ENCODE data around the gene CPTP. TPM values are rescaled to one million over a fixed set of nuclear protein-coding genes. Genes with fewer than 3 reads are reported as not detected.

The CPTP gene
- total RNA-seq, 6 experiments from 2014 or later: 24.6 to 31.5 (median 26.6) TPM

DNA sequence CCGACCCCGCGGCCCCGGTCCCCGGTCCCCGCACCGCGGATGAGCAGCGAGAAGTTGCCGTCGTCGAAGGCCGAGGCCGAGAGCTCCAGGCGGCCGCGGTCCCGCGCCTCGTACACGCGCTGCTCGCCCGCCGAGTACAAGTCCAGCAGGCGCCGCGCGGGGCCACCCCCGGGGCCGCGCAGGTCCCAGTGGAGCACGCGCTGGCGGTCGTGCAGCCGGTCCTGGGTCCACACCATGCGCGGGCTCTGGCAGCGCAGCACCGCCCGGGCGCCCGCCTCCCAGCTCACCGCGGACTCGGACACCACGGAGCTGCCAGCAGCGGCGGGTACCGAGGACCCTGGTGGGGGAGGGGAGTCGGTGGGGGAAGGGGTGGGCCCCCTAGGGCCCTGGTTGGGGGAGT, 30.8 kb downstream of the CPTP start:
- TF ChIP-seq, protein P1, sequence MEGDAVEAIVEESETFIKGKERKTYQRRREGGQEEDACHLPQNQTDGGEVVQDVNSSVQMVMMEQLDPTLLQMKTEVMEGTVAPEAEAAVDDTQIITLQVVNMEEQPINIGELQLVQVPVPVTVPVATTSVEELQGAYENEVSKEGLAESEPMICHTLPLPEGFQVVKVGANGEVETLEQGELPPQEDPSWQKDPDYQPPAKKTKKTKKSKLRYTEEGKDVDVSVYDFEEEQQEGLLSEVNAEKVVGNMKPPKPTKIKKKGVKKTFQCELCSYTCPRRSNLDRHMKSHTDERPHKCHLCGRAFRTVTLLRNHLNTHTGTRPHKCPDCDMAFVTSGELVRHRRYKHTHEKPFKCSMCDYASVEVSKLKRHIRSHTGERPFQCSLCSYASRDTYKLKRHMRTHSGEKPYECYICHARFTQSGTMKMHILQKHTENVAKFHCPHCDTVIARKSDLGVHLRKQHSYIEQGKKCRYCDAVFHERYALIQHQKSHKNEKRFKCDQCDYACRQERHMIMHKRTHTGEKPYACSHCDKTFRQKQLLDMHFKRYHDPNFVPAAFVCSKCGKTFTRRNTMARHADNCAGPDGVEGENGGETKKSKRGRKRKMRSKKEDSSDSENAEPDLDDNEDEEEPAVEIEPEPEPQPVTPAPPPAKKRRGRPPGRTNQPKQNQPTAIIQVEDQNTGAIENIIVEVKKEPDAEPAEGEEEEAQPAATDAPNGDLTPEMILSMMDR (IDR thresholded peaks at IDR 0.05): no peak
- no peak overlapping the region for H3K4me3 Mint-ChIP-seq
- no peaks in the 10 kb centered on the region for H3K9me3 Mint-ChIP-seq
- peaks cover 16% of the 10 kb centered on the region for H3K27me3 Mint-ChIP-seq (ENCODE audit: insufficient read depth)
- peak; percentile 54 for DNase-seq
- H3K36me3 Mint-ChIP-seq (ENCODE audit: low read depth): peaks cover 17% of the 10 kb centered on the region
- H3K27ac Mint-ChIP-seq: no peak overlapping the region
- H3K4me1 Mint-ChIP-seq (ENCODE audit: low read depth): peaks cover 30% of the 10 kb centered on the region

DNA sequence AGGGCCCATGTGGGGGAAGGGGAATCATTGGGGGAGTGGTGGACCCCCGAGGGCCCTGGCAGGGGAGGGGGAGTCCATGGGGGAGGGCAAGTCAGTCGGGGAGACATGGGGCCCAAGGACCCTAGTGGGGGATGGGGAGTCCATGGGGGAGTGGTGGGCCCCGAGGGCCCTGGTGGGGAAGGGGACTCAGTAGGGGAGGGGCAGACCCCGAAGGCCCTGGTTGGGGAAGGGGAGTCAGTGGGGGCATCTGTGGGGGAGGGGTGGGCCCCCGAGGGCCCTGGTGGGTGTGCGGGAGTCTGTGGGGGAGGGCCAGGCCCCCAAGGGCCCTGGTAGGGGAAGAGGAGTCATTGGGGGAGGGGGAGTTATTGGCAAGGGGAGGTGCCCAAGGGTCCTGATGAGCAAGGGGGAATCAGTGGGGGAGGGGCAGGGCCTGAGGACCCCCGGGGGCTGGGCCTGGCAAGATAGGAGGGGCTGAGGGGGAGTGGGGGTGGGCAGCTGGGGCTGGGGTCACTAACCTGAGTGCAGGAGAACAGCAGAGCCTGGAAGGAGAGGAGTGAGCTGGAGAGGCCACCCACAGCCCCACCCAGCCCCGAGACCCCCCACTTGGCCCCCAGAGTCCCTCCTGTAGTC, 31.7 kb downstream of the CPTP start:
- Mint-ChIP-seq H3K4me1 (ENCODE audit: low read depth) (peaks cover 39% of the 10 kb centered on the region), H3K9me3 (no peaks in the 10 kb centered on the region), H3K4me3 (peak overlapping the region; percentile 97), H3K27me3 (ENCODE audit: insufficient read depth) (peaks cover 16% of the 10 kb centered on the region), H3K27ac (peak overlapping the region; percentile 31), H3K36me3 (ENCODE audit: low read depth) (peaks cover 17% of the 10 kb centered on the region)
- DNase-seq: no peak
- TF ChIP-seq, protein P1 (IDR thresholded peaks at IDR 0.05): no peak

DNA sequence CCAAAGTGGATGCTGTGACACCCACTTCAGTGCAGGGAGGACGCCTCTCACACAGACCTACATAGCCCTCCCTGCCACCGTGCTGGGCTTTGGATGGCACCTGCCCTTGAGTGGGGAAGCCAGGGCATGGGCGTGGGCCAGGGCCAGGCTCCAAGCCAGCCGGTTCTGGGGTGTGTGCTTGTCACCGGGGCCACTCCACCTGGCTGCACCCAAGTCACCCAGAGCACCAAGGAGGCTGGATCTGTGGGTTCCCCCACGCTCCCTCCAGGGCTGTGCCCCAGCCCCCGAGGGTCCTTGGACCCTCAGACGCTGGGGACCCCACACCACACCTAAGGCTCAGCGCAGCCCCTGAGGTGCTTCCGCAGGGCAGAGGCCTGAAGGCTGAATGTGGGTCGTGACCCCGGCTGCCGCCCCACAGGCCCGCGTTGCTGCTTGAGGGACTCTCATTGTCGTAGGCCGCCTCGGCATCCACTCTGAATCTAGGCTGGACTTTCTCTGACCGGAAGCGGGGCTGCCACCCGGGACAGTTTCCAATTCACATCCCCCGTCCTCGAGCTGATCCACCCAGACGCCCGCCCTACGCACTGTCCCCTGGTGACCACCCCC, 32.3 kb downstream of the CPTP start:
- Mint-ChIP-seq H3K27me3 (ENCODE audit: insufficient read depth) (peaks cover 16% of the 10 kb centered on the region), H3K4me1 (ENCODE audit: low read depth) (peaks cover 42% of the 10 kb centered on the region), H3K27ac (peak overlapping the region; percentile 93), H3K4me3 (peak overlapping the region; percentile 97), H3K9me3 (no peaks in the 10 kb centered on the region), H3K36me3 (ENCODE audit: low read depth) (peaks cover 17% of the 10 kb centered on the region)
- no peak for DNase-seq
- TF ChIP-seq, protein P1 (IDR thresholded peaks at IDR 0.05): no peak

DNA sequence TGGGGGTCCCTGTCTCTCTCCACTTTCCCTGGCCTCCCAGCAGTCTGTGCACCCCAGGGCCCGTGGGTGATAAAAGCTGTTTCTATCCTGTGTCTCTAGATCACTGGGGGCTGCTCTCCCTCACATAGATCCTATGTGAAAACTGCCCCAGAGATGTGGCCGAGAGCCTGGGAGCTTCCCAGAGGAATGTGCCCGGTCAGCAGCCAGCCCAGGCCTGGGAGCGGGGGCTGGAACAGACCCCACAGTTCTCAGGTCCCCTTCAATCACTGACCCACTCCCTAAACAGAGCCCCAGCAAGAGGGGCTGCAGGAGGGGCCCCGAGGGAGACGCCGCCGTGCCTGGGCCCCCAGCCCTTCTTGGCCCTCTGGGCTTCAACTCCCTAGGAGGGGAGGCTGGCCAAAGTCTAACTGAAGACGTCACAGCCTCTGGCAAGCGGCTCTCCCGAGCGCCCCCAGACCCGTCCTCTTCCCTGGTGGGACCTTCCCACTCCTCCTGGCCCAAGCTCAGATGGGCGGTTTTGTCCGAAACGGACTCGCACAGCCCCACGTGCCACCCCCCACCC, 33.4 kb downstream of the CPTP start:
- H3K4me3 Mint-ChIP-seq: peak overlapping the region; percentile 97
- H3K27me3 Mint-ChIP-seq (ENCODE audit: insufficient read depth): peaks cover 5% of the 10 kb centered on the region
- peaks cover 8% of the 10 kb centered on the region for H3K36me3 Mint-ChIP-seq (ENCODE audit: low read depth)
- TF ChIP-seq, protein P1 (IDR thresholded peaks at IDR 0.05): no peak
- DNase-seq: no peak
- H3K9me3 Mint-ChIP-seq: no peaks in the 10 kb centered on the region
- H3K27ac Mint-ChIP-seq: peak overlapping the region; percentile 93
- peaks cover 37% of the 10 kb centered on the region for H3K4me1 Mint-ChIP-seq (ENCODE audit: low read depth)

DNA sequence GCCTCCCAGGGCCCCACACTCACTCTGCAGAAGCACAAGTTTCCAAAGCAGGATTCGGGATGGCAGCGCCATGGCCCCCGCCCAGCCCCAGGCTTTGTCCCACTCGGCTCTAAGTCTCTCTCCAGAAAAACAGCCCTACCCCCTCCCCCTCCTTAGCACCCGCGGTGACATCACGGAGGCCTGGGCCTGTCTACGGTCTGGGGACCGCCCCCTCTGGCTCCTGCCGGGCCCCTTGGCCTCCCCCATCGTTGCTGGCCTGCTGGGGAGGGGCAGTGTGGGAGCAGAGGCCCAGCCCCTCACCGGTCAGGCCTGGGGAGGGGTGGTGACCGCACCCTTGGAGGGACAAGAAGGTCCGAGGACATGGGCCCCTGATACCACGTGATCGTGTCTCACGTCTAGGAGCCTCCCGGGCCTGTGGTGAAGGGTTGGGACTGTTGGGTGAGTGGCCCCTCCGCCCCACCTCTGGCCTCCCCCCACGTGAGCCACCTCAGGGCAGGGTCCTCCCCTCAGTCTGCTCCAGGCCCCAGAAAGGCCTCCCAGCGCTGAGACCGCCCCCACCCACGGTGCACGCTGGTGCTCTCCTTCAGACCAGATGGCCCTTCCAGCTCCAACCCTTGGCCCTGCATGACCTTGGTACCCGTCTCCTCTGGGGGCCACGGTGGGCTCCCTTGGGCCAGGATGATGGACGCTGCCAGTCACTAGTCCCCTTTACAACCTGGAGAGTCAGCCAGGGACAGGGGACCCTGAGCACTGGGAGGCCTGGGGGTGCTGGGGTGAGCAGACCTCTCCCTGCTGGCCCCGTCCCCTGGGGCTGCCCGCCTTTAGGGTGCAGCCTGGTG, 34.0 kb downstream of the CPTP start, which contains the start of gene MXRA8:
Gene MXRA8 (minus strand): TSS at position 123 of the 839 bp plus-strand sequence. CDS start 51 bp downstream, at position 72.
- H3K36me3 Mint-ChIP-seq (ENCODE audit: low read depth): peaks cover 7% of the 10 kb centered on the region
- no peaks in the 10 kb centered on the region for H3K9me3 Mint-ChIP-seq
- peaks cover 37% of the 10 kb centered on the region for H3K4me1 Mint-ChIP-seq (ENCODE audit: low read depth)
- H3K27me3 Mint-ChIP-seq (ENCODE audit: insufficient read depth): peaks cover 5% of the 10 kb centered on the region
- TF ChIP-seq, protein P1 (IDR thresholded peaks at IDR 0.05): no peak
- peak within 1 kb of the TSS; percentile 93 for H3K27ac Mint-ChIP-seq
- DNase-seq: peak; percentile 76
- peak within 1 kb of the TSS; percentile 97 for H3K4me3 Mint-ChIP-seq

Measured in HFFc6 (cell line).